GM18870 (cell line): Measurements from ENCODE around the gene ARSJ.
A peak's percentile ranks its signal among the peaks of the same experiment; 100 is the strongest.
"Not testable (repeated sequence)": the region's sequence is repeated elsewhere in the genome, so short reads cannot be mapped to it uniquely, and the experiment has no call there.

Experiments used
- ATAC-seq: cut with Tn5 transposase; IDR thresholded peaks from one replicate; pipeline ENCODE4 v1.9.1; 2021; ENCODE audit warnings: moderate library complexity; ENCODE audit not compliant: unreplicated experiment

ARSJ gene

DNA sequence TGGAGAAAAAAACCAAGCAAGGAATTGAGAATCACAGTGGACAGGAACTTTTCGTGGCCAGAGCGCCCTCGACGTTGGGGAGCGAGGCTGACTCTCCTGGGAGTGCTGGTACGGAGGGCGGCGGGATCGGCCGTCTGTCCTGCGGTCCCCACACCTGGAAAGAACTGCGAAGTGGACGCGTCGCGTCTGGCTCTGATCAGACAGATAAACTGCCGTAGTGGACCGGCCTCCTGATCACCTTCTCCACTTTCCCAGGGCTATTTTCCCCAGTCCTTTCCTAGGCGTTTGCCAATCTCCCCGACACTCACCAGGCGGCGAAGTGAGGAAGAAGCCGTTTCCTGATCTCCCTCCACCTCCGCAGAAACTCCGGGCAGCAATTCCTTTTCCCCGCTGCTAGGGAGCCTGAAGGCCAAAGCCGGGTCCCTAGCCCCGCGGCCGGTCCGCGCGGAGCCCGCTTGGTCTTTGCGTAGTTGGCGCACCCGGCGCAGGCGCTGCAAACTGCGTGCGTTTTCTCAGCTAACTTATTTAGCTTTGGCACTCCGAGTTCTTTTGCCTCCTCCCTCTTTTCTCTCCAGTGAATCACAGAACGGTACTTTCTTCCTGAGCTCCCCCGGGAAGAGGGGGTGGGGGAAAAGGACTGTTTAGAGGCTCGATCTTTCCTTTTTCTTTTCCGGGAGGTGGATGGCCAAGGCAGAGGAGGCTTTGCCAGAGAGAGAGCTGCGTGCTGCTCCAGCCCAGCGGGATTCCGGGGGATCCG is at the start of gene ARSJ:
ARSJ (minus strand) TSS at position 500 of the 757 bp plus-strand sequence. CDS start 813 bp downstream, outside the sequence.
- peak; percentile 55 for ATAC-seq

DNA sequence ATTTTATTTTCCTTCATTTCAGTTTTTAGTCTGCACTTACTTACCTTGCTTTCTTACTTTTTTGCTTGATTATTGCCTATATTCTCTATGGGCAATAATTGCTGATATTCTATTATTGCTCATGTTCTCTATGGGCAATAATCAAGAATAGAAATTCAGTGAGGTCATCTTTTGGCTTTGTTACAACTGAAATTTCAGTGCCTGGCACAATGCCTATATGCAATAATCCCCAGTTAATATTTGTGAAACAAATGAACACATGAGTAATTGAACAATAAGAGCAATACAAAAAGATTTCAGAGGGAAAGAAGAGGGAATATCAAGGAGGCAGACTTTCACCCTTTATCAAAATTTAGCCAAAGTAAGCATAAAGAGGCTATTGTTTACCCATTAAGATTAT is 48.6 kb upstream of the ARSJ start:
- ATAC-seq = no peak

GRCh38 chr4:114027596-114027995 is 48.1 kb upstream of the ARSJ start:
- ATAC-seq = no peak

- no peak for ATAC-seq
Observed at GRCh38 chr4:114026447-114026846, 47.0 kb upstream of the ARSJ start.

GRCh38 chr4:114025176-114025777 is 45.8 kb upstream of the ARSJ start:
- ATAC-seq = peak; percentile 87

- ATAC-seq = no peak
Observed at GRCh38 chr4:114021451-114021850, 42.0 kb upstream of the ARSJ start.

DNA sequence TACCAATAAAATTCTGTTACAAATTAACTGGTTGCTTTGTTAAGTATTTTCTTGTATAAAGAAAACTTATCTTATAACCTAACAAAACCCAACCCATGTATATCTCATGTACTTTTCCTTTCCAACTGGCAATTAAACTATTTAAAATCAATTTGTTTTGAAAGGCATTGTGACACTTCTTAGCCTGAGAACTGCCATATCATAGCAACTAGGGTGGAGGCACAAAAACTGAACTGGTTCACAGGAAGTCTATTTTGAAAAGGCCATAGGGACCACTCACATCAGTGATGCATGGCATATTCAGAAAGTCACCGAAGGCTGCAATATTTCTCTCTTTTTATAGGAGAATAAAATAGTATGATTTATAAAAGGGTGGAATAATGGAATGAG is 40.5 kb upstream of the ARSJ start:
- ATAC-seq = no peak

DNA sequence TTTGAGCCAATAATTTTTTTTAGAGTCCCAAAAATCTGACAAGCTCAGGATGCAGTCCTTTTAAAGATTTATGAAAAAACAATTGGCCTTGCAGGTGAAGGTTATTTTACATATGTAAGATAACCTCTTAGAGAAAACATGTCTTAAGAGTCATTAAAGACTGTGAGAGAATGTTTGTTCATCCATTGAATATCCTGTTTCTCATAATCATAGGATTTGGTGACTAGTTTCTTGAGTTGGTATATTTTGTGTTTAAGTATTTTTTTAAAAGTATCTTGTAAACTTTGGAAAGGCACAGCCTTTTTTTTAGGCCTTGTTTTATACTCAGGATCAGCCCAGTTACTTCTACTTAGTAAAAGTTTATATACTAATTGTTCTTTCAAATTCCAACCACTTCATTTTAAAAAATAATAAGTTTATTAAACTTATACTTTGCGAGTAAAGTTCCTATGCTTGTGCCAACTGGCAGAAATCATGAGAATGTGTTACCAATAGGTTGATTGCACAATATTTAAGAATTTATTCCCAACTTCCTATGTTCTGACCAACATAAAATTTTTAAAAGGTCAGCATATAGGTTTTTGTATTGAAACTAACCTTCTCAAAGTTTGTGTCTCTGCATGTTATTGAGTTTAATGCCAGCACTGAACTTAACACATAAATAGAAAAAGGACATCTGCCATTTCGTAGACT is 40.0 kb upstream of the ARSJ start:
- ATAC-seq = no peak

GRCh38 chr4:114017120-114017917 is 37.9 kb upstream of the ARSJ start:
- ATAC-seq = no peak

DNA sequence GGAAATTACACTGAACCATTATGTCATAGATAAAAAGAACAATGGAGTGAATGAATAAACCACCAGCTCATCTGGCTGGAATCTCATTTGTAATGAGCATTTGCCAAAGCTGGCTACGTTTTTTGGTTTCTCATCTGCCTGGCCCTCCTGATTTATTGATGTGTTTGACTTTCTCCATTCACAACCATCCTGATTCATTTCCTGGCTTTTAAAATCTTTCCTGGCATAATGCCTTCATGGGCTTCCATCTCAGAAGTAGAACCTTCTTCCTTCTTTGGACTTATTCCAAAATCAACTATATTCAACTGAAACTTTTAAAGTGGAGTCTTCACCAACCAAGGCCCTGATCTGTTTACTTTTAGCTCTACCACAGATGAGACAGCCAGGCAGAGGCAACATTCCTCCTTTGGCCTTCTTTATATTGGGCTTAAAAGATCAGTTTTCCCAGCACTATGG is 36.0 kb upstream of the ARSJ start:
- ATAC-seq = no peak

- ATAC-seq = not testable (repeated sequence)
Observed at GRCh38 chr4:114013201-114013600, 33.8 kb upstream of the ARSJ start.

- no peak for ATAC-seq
Observed at GRCh38 chr4:114012749-114013148, 33.3 kb upstream of the ARSJ start.

GRCh38 chr4:114005569-114006442 is 26.4 kb upstream of the ARSJ start:
- ATAC-seq = no peak

DNA sequence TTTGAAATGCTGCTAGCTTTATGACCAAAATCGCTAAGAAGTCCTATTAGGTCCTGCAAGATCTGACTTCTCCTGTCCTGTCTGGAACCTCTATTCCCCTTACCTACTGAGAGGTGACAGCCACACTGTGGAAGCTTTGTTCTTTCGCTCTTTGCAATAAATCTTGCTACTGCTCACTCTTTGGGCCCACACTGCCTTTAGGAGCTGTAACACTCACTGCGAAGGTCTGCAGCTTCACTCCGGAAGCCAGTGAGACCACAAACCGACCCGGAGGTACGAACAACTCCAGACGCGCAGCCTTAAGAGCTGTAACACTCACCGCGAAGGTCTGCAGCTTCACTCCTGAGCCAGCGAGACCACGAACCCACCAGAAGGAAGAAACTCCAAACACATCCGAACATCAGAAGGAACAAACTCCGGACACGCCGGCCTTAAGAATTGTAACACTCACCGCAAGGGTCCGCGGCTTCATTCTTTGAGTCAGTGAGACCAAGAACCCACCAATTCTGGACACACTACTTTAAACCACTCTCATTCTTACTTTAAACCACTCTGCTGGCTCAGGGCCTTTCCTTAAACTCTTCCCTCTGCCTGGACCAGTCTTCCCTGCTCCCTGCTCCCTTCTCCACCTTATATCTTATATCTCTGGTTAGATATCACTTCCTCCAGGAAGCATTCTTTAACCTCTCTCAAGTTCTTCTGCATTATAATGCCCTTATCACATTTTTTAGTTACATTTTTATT is 25.2 kb upstream of the ARSJ start:
- not testable (repeated sequence) for ATAC-seq

DNA sequence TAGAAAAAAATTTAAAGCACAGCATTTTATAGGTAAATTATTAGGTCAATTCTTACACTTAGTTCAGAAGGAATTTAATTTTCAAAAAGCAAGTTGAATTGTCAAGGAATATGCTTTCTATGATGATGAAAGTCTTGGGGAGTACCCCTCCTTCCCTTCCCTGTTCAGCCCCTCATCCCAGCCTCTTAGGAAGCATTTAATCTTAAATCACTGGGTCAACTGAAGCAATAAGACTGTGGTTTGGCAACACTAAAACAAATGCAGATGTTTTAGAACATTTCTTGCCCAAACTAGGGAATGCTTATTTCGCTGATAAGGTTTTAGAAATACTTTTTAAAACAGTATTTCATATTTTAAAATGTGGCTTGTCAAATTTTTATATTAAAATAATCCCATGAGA is 19.1 kb upstream of the ARSJ start:
- ATAC-seq = no peak

GRCh38 chr4:113998079-113998478 is 18.6 kb upstream of the ARSJ start:
- ATAC-seq = no peak

GRCh38 chr4:113997206-113997605 is 17.8 kb upstream of the ARSJ start:
- ATAC-seq = no peak

GRCh38 chr4:113996599-113997177 is 17.2 kb upstream of the ARSJ start:
- no peak for ATAC-seq

DNA sequence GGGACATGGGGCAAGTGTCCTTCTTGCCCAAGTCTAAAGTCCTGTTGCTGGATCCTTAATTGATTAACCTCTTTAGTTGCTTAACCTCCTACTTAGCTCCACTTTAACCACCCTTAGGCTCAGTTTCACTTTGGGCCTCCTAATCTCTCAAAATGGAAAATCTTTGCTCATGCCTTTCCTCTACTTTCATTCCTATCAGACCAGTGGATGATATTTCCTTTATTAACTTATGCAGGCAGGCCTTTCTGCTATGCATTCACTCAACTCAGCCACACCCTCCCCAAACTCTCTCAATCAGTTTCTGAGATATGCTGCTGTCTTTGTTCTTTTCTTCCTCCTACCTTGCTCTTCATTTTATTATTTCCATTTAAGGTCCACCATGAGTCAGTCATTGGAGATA is 14.4 kb upstream of the ARSJ start:
- ATAC-seq = no peak
